Transverse colon (tissue), 4 donors: ENCODE results near the gene PRRG3.

Source experiments
- CTCF ChIP-seq, 5 experiments: fragments of 200-600 bp in 3 of 5; fragments of 450-650 bp in 2 of 5; sonication (generic) in 3 of 5; IDR thresholded peaks; 1 replicate in 2 of 5; 2 replicates in 3 of 5; pipeline ENCODE4 v1.5.1; 2016 to 2017; ENCODE audit warnings: antibody characterized with exemption in 5 of 5, inconsistent platforms in 3 of 5, mild to moderate bottlenecking in 2 of 5, moderate library complexity in 1 of 5
- EP300 ChIP-seq: sonication (generic); formaldehyde crosslinking; IDR thresholded peaks from one replicate; pipeline ENCODE4 v1.6.1; 2017; ENCODE audit warnings: antibody characterized with exemption, low read depth
- POLR2A ChIP-seq: fragments of 450-650 bp; IDR thresholded peaks from one replicate; pipeline ENCODE4 v1.6.1; 2016; ENCODE audit warnings: antibody characterized with exemption, mild to moderate bottlenecking, moderate library complexity
- POLR2AphosphoS5 ChIP-seq, 3 donors: sonication (generic); formaldehyde crosslinking; IDR thresholded peaks; one replicate each; pipeline ENCODE4 v1.6.1; 2016; ENCODE audit warnings: antibody characterized with exemption in 3 of 3

DNA sequence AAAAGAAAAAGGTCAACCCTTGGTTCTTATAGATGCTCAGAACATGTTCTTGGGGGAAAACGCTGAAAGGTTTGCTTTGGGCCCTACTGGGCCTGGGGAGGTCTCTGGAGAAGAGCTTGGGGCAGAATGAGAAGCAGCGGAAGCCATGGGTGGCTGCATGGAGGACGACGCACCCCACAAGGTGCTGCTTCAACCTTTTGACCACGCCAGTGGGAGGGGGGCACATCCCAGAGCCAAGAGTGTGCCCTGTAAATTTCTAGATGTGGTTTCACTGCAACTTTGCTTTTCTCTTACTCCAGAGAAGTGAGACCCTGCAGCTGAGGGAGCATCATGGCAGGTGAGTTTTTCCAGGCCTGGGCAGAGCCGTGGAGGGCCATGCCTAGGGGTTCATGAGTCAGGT lies 3.2 kb downstream of the PRRG3 start:
- TF ChIP-seq CTCF (IDR thresholded peaks at IDR 0.05) = no peak
- TF ChIP-seq POLR2AphosphoS5 (IDR thresholded peaks at IDR 0.05) = no peak
- TF ChIP-seq EP300 = no peak
- TF ChIP-seq POLR2A = no peak
